ENCODE data around the gene SLC24A4. TPM values are rescaled to one million over a fixed set of nuclear protein-coding genes. Genes with fewer than 3 reads are reported as not detected.
"Not testable (repeated sequence)": the region's sequence is repeated elsewhere in the genome, so short reads cannot be mapped to it uniquely, and the experiment has no call there.

Gene SLC24A4
- polyA plus RNA-seq, 6 donors from 2014 or later = 0.03 to 0.09 (median 0.05) TPM; not detected in 2

GRCh38 chr14:92402500-92402899, 79.5 kb downstream of the SLC24A4 start:
- H3K4me3 Mint-ChIP-seq; H3K27me3 Mint-ChIP-seq; DNase-seq; ATAC-seq (ENCODE audit: low read depth in 2 of 2): not testable (repeated sequence)
- peaks cover 0 to 25% (median 11%) of the 10 kb centered on the region in 7 donors for H3K9me3 Mint-ChIP-seq
- peaks cover 20 to 31% (median 25%) of the 10 kb centered on the region in 3 donors for H3K4me1 Mint-ChIP-seq
- H3K27ac Mint-ChIP-seq = peak overlapping the region in 2 of 6 donors; percentile 6 to 26
- H3K36me3 Mint-ChIP-seq = peaks cover 11 to 16% of the 10 kb centered on the region in 2 donors

- DNase-seq (no peak), ATAC-seq (ENCODE audit: low read depth in 2 of 2) (no peak)
- Mint-ChIP-seq H3K4me1 (peaks cover 21 to 27% (median 25%) of the 10 kb centered on the region in 3 donors), H3K4me3 (no peak overlapping the region), H3K36me3 (peaks cover 11 to 17% of the 10 kb centered on the region in 2 donors), H3K9me3 (peaks cover 0 to 33% (median 11%) of the 10 kb centered on the region in 7 donors), H3K27me3 (peaks cover 0 to 9% (median 0%) of the 10 kb centered on the region in 3 donors), H3K27ac (peak overlapping the region in 1 of 6 donors; percentile 11)
Measured at GRCh38 chr14:92404018-92404417, 81.1 kb downstream of the SLC24A4 start.

GRCh38 chr14:92404421-92404820, 81.5 kb downstream of the SLC24A4 start:
- Mint-ChIP-seq H3K9me3 (peaks cover 0 to 33% (median 11%) of the 10 kb centered on the region in 7 donors), H3K27ac (peak overlapping the region in 2 of 6 donors; percentile 4 to 11), H3K27me3 (peaks cover 0 to 9% (median 0%) of the 10 kb centered on the region in 3 donors), H3K4me3 (no peak overlapping the region), H3K36me3 (peaks cover 11 to 17% of the 10 kb centered on the region in 2 donors), H3K4me1 (peaks cover 20 to 26% (median 22%) of the 10 kb centered on the region in 3 donors)
- ATAC-seq (ENCODE audit: low read depth in 2 of 2) (no peak), DNase-seq (no peak)

GRCh38 chr14:92404938-92405337, 82.0 kb downstream of the SLC24A4 start:
- Mint-ChIP-seq H3K4me3 (no peak overlapping the region), H3K9me3 (peaks cover 0 to 33% (median 11%) of the 10 kb centered on the region in 7 donors), H3K27ac (no peak overlapping the region), H3K4me1 (peaks cover 16 to 21% (median 16%) of the 10 kb centered on the region in 3 donors), H3K36me3 (peaks cover 11 to 17% of the 10 kb centered on the region in 2 donors), H3K27me3 (peaks cover 0 to 9% (median 0%) of the 10 kb centered on the region in 3 donors)
- DNase-seq (no peak), ATAC-seq (ENCODE audit: low read depth in 2 of 2) (no peak)

- H3K4me3 Mint-ChIP-seq = no peak overlapping the region
- peaks cover 0 to 6% (median 3%) of the 10 kb centered on the region in 3 donors for H3K4me1 Mint-ChIP-seq
- H3K27me3 Mint-ChIP-seq = peaks cover 4 to 18% (median 13%) of the 10 kb centered on the region in 3 donors
- peak; percentile 47 to 63 for ATAC-seq (ENCODE audit: low read depth in 2 of 2)
- H3K27ac Mint-ChIP-seq = no peak overlapping the region
- H3K36me3 Mint-ChIP-seq = peaks cover 11 to 17% of the 10 kb centered on the region in 2 donors
- H3K9me3 Mint-ChIP-seq = peaks cover 0 to 33% (median 11%) of the 10 kb centered on the region in 7 donors
- DNase-seq = peak; percentile 5
Measured at GRCh38 chr14:92407410-92407809, 84.4 kb downstream of the SLC24A4 start.

- Mint-ChIP-seq H3K36me3 (peaks cover 11 to 17% of the 10 kb centered on the region in 2 donors), H3K27ac (peak overlapping the region in 1 of 6 donors; percentile 87), H3K4me3 (no peak overlapping the region), H3K4me1 (peaks cover 0 to 12% (median 3%) of the 10 kb centered on the region in 3 donors), H3K27me3 (peaks cover 18 to 29% (median 26%) of the 10 kb centered on the region in 3 donors), H3K9me3 (peaks cover 0 to 32% (median 11%) of the 10 kb centered on the region in 7 donors)
- no peak for DNase-seq
- ATAC-seq (ENCODE audit: low read depth in 2 of 2) = no peak
Measured at GRCh38 chr14:92409043-92409442, 86.1 kb downstream of the SLC24A4 start.

GRCh38 chr14:92411135-92411534, 88.2 kb downstream of the SLC24A4 start:
- Mint-ChIP-seq H3K36me3 (peaks cover 11 to 12% of the 10 kb centered on the region in 2 donors), H3K4me3 (no peak overlapping the region), H3K27ac (no peak overlapping the region), H3K9me3 (peaks cover 0 to 21% (median 11%) of the 10 kb centered on the region in 7 donors), H3K4me1 (peaks cover 8 to 18% (median 13%) of the 10 kb centered on the region in 3 donors), H3K27me3 (peaks cover 18 to 35% (median 26%) of the 10 kb centered on the region in 3 donors)
- DNase-seq (no peak), ATAC-seq (ENCODE audit: low read depth in 2 of 2) (no peak)

- Mint-ChIP-seq H3K36me3 (peaks cover 5 to 6% of the 10 kb centered on the region in 2 donors), H3K4me1 (peaks cover 8 to 18% (median 13%) of the 10 kb centered on the region in 3 donors), H3K4me3 (no peak overlapping the region), H3K9me3 (peaks cover 0 to 12% (median 5%) of the 10 kb centered on the region in 7 donors), H3K27ac (no peak overlapping the region), H3K27me3 (peaks cover 18 to 35% (median 24%) of the 10 kb centered on the region in 3 donors)
- DNase-seq (no peak), ATAC-seq (ENCODE audit: low read depth in 2 of 2) (no peak)
Measured at GRCh38 chr14:92411941-92412340, 89.0 kb downstream of the SLC24A4 start.

- no peak for ATAC-seq (ENCODE audit: low read depth in 2 of 2)
- Mint-ChIP-seq H3K36me3 (no peaks in the 10 kb centered on the region), H3K27ac (peak overlapping the region in 1 of 6 donors; percentile 77)
Measured at GRCh38 chr14:92412912-92413311, 89.9 kb downstream of the SLC24A4 start.

GRCh38 chr14:92413379-92413778, 90.4 kb downstream of the SLC24A4 start:
- Mint-ChIP-seq H3K9me3 (peaks cover 0 to 6% (median 0%) of the 10 kb centered on the region in 7 donors), H3K36me3 (no peaks in the 10 kb centered on the region), H3K4me3 (no peak overlapping the region), H3K27ac (peak overlapping the region in 2 of 6 donors; percentile 51 to 77), H3K27me3 (peaks cover 17 to 40% (median 18%) of the 10 kb centered on the region in 3 donors), H3K4me1 (peaks cover 8 to 12% (median 10%) of the 10 kb centered on the region in 3 donors)
- no peak for DNase-seq
- no peak for ATAC-seq (ENCODE audit: low read depth in 2 of 2)

More at GRCh38 chr14:92412912-92413311, 89.9 kb downstream of the SLC24A4 start:
- peak overlapping the region in 1 of 8 donors; percentile 45 for H3K4me3 Mint-ChIP-seq
- H3K9me3 Mint-ChIP-seq = peaks cover 0 to 6% (median 0%) of the 10 kb centered on the region in 7 donors
- peaks cover 17 to 37% (median 18%) of the 10 kb centered on the region in 3 donors for H3K27me3 Mint-ChIP-seq
- peaks cover 8 to 12% (median 10%) of the 10 kb centered on the region in 3 donors for H3K4me1 Mint-ChIP-seq
- DNase-seq = no peak

- H3K4me3 Mint-ChIP-seq = no peak overlapping the region
- peaks cover 8 to 12% (median 10%) of the 10 kb centered on the region in 3 donors for H3K4me1 Mint-ChIP-seq
- peaks cover 17 to 45% (median 26%) of the 10 kb centered on the region in 3 donors for H3K27me3 Mint-ChIP-seq
- no peak overlapping the region for H3K27ac Mint-ChIP-seq
- H3K36me3 Mint-ChIP-seq = peaks cover 0 to 6% of the 10 kb centered on the region in 2 donors
- H3K9me3 Mint-ChIP-seq = peaks cover 0 to 12% (median 2%) of the 10 kb centered on the region in 7 donors
- ATAC-seq (ENCODE audit: low read depth in 2 of 2) = peak; percentile 21 to 30
- no peak for DNase-seq
Measured at GRCh38 chr14:92414690-92415445, 91.9 kb downstream of the SLC24A4 start.

- H3K9me3 Mint-ChIP-seq = peaks cover 0 to 12% (median 2%) of the 10 kb centered on the region in 7 donors
- H3K4me1 Mint-ChIP-seq = peaks cover 8 to 12% (median 10%) of the 10 kb centered on the region in 3 donors
- peaks cover 0 to 6% of the 10 kb centered on the region in 2 donors for H3K36me3 Mint-ChIP-seq
- H3K27me3 Mint-ChIP-seq = peaks cover 19 to 45% (median 29%) of the 10 kb centered on the region in 3 donors
- ATAC-seq (ENCODE audit: low read depth in 2 of 2) (no peak), DNase-seq (no peak)
- H3K27ac Mint-ChIP-seq = peak overlapping the region in 1 of 6 donors; percentile 63
- no peak overlapping the region for H3K4me3 Mint-ChIP-seq
Measured at GRCh38 chr14:92415969-92416368, 93.0 kb downstream of the SLC24A4 start.

GRCh38 chr14:92416544-92416943, 93.6 kb downstream of the SLC24A4 start:
- Mint-ChIP-seq H3K4me3 (no peak overlapping the region), H3K36me3 (peaks cover 0 to 6% of the 10 kb centered on the region in 2 donors), H3K27me3 (peaks cover 16 to 39% (median 33%) of the 10 kb centered on the region in 3 donors), H3K27ac (no peak overlapping the region), H3K4me1 (peaks cover 8 to 12% (median 10%) of the 10 kb centered on the region in 3 donors), H3K9me3 (peaks cover 0 to 12% (median 2%) of the 10 kb centered on the region in 7 donors)
- ATAC-seq (ENCODE audit: low read depth in 2 of 2) (no peak), DNase-seq (no peak)

Data from naive B cell (primary cell).